SU-DHL-6 (cell line): ENCODE results near the gene FIS1.

Experiments
- H2AFZ ChIP-seq: fragments of 200-600 bp; sonication (generic); 2 replicates; pipeline ENCODE4 v1.6.1; 2014; ENCODE audit warnings: low read depth, mild to moderate bottlenecking, moderate library complexity, mixed read lengths, antibody characterized with exemption, low read length; ENCODE audit not compliant: severe bottlenecking
- H3F3A ChIP-seq: fragments of 200-600 bp; shearing (Covaris generic); 2 replicates; pipeline ENCODE4 v1.6.0; 2016; ENCODE audit warnings: antibody characterized with exemption, mild to moderate bottlenecking; ENCODE audit not compliant: insufficient read depth
- H3K27ac ChIP-seq: fragments of 200-600 bp; sonication (generic); 2 replicates; pipeline ENCODE4 v1.5.1; 2016; ENCODE audit warnings: low read depth, mild to moderate bottlenecking, low read length, moderate library complexity, mixed read lengths
- H3K27me3 ChIP-seq: fragments of 200-600 bp; sonication (generic), shearing (Covaris generic); 2 replicates; pipeline ENCODE4 v1.6.0; 2014; ENCODE audit warnings: mild to moderate bottlenecking, low read length
- H3K36me3 ChIP-seq: fragments of 200-600 bp; sonication (generic); 2 replicates; pipeline ENCODE4 v1.6.1; 2014; ENCODE audit warnings: mild to moderate bottlenecking, low read length, mixed read lengths
- H3K4me2 ChIP-seq: fragments of 300-600, 200-600 bp; shearing (Covaris generic), sonication (generic); 2 replicates; pipeline ENCODE4 v1.6.0; 2014; ENCODE audit warnings: low read length, low read depth, mild to moderate bottlenecking; ENCODE audit not compliant: poor library complexity, severe bottlenecking
- H3K4me3 ChIP-seq: fragments of 200-600 bp; sonication (generic); 2 replicates; pipeline ENCODE4 v1.5.1; 2014; ENCODE audit warnings: antibody characterized with exemption, low read length, mild to moderate bottlenecking, mixed read lengths; ENCODE audit not compliant: insufficient read depth, poor library complexity, severe bottlenecking
- H3K79me2 ChIP-seq: fragments of 200-600 bp; sonication (generic); 2 replicates; pipeline ENCODE4 v1.6.1; 2014; ENCODE audit warnings: mild to moderate bottlenecking, low read length, moderate library complexity; ENCODE audit not compliant: insufficient read depth
- H3K9ac ChIP-seq: fragments of 200-600 bp; sonication (generic); 2 replicates; pipeline ENCODE4 v1.7.0; 2014; ENCODE audit warnings: mild to moderate bottlenecking, low read length
- H3K9me2 ChIP-seq: fragments of 200-600 bp; sonication (generic); replicated peaks from 2 replicates; pipeline ENCODE4 v1.6.1; 2014; ENCODE audit warnings: low read length; ENCODE audit not compliant: insufficient read depth
- H3K9me3 ChIP-seq: fragments of 200-600 bp; sonication (generic); 2 replicates; pipeline ENCODE4 v1.6.1; 2014; ENCODE audit warnings: low read length, mixed read lengths; ENCODE audit not compliant: insufficient read depth
- H4K20me1 ChIP-seq: fragments of 200-600 bp; sonication (generic); 2 replicates; pipeline ENCODE4 v1.6.1; 2014; ENCODE audit warnings: low read depth, mild to moderate bottlenecking, antibody characterized with exemption, low read length, moderate library complexity, mixed read lengths
- EZH2phosphoT487 ChIP-seq: fragments of 200-600 bp; sonication (generic), shearing (Covaris generic); conservative IDR thresholded peaks from 2 replicates; pipeline ENCODE4 v1.6.1; 2018; ENCODE audit warnings: mild to moderate bottlenecking, antibody characterized with exemption, low read length, moderate library complexity, mixed read lengths
- TF ChIP-seq, protein P1 (sequence below): fragments of 200-600 bp; sonication (generic); IDR thresholded peaks from one replicate; pipeline ENCODE4 v1.5.1; 2017; ENCODE audit warnings: antibody characterized with exemption, mild to moderate bottlenecking, low read length, moderate library complexity; ENCODE audit not compliant: insufficient read depth, poor library complexity, severe bottlenecking

Gene FIS1

DNA sequence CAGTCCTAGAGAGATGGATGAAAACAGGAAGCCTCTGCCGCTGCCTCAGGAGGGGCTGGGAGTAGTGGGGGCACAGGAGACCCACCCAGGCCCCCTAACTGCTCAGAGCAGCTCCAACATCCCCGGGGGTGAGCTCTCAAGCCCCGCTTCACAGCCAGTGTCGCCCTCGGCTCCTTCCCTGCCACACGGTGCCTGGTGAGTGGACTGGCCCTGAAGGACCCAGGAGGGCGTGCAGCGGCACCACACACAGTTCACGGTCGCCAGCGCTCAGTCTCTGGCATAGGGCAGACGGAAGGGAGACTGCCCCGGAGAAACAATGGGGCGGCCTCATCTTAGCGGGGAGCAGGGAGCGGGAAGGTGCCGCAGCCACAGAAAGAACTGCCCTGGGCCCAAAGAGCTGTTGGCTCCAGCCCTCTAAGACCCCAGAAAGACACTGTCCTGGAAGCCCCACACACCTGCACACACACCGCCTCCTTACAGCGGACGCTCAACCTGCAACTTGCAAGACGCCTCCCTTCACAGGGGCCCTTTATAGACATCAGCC lies 8.5 kb downstream of the FIS1 start:
- no peaks in the 10 kb centered on the region for H3F3A ChIP-seq
- H3K9me3 ChIP-seq: no peaks in the 10 kb centered on the region
- H3K9ac ChIP-seq: no peak overlapping the region
- no peaks in the 10 kb centered on the region for H3K79me2 ChIP-seq
- H3K36me3 ChIP-seq: no peaks in the 10 kb centered on the region
- H3K4me2 ChIP-seq: no peak overlapping the region
- H3K27ac ChIP-seq: no peak overlapping the region
- no peaks in the 10 kb centered on the region for H4K20me1 ChIP-seq
- no peaks in the 10 kb centered on the region for H3K9me2 ChIP-seq
- H3K27me3 ChIP-seq: no peaks in the 10 kb centered on the region
- TF ChIP-seq, protein P1, sequence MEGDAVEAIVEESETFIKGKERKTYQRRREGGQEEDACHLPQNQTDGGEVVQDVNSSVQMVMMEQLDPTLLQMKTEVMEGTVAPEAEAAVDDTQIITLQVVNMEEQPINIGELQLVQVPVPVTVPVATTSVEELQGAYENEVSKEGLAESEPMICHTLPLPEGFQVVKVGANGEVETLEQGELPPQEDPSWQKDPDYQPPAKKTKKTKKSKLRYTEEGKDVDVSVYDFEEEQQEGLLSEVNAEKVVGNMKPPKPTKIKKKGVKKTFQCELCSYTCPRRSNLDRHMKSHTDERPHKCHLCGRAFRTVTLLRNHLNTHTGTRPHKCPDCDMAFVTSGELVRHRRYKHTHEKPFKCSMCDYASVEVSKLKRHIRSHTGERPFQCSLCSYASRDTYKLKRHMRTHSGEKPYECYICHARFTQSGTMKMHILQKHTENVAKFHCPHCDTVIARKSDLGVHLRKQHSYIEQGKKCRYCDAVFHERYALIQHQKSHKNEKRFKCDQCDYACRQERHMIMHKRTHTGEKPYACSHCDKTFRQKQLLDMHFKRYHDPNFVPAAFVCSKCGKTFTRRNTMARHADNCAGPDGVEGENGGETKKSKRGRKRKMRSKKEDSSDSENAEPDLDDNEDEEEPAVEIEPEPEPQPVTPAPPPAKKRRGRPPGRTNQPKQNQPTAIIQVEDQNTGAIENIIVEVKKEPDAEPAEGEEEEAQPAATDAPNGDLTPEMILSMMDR: no peak
- no peak for TF ChIP-seq EZH2phosphoT487
- H2AFZ ChIP-seq: no peak overlapping the region
- H3K4me3 ChIP-seq: no peak overlapping the region

DNA sequence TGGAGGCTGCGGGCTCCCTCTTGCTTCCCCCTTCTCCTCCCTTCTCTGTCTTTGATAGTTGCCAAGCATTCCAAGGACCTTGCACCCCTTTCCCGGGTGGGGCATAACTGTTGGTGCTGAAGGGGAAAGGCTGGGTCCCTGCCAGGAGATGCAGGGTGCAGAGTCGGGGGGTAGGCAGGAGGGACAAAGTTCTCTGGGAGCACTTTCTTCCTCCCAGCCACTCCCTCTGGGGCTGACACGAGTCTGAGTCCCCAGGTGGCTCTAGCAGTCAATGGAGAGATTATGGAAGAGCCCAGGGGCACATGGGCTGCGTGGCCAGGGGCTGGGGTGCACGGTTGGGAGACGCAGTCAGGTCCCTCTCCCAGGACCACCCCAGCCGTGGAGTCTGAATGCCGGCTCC lies 9.4 kb downstream of the FIS1 start:
- Histone ChIP-seq H3K4me2 (no peak overlapping the region), H3K4me3 (no peak overlapping the region), H3K27ac (no peak overlapping the region), H3K9me3 (no peaks in the 10 kb centered on the region), H3K27me3 (no peaks in the 10 kb centered on the region), H3K79me2 (no peaks in the 10 kb centered on the region), H4K20me1 (no peaks in the 10 kb centered on the region), H3K36me3 (no peaks in the 10 kb centered on the region), H3F3A (no peaks in the 10 kb centered on the region), H2AFZ (no peak overlapping the region), H3K9ac (no peak overlapping the region), H3K9me2 (no peaks in the 10 kb centered on the region)
- TF ChIP-seq, protein P1: no peak
- no peak for TF ChIP-seq EZH2phosphoT487

DNA sequence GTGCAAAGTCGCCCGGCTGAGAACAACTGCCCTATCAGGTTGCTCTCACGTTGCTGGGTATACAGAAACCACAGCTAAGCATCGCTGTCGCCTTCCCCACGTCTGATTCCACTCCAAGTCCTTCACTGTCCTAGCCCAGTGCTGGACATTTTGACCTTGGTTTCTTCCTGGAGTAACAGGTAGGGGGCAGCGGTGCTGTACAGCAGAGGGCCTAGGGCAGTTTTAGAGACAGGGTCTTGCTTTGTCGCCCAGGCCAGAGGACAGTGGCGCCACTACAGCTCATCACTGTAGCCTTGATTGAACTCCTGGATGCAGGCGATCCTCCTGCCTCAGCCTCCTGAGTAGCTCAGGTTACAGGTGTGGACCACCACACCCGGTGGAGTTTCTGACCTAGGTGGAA lies 9.8 kb downstream of the FIS1 start:
- no peak overlapping the region for H3K4me2 ChIP-seq
- TF ChIP-seq, protein P1: peak; percentile 15
- TF ChIP-seq EZH2phosphoT487: no peak
- H3K36me3 ChIP-seq: no peaks in the 10 kb centered on the region
- H3K9me3 ChIP-seq: no peaks in the 10 kb centered on the region
- no peaks in the 10 kb centered on the region for H3F3A ChIP-seq
- no peaks in the 10 kb centered on the region for H3K79me2 ChIP-seq
- no peaks in the 10 kb centered on the region for H4K20me1 ChIP-seq
- no peaks in the 10 kb centered on the region for H3K9me2 ChIP-seq
- no peak overlapping the region for H3K27ac ChIP-seq
- no peak overlapping the region for H2AFZ ChIP-seq
- H3K4me3 ChIP-seq: no peak overlapping the region
- no peaks in the 10 kb centered on the region for H3K27me3 ChIP-seq
- no peak overlapping the region for H3K9ac ChIP-seq
